HG03108 (cell line): ENCODE results near the gene GLTP.

Experiments used
- ATAC-seq: cut with Tn5 transposase; IDR thresholded peaks from one replicate; pipeline ENCODE4 v1.9.1; 2021; ENCODE audit warnings: moderate library complexity; ENCODE audit not compliant: unreplicated experiment

The GLTP gene

DNA sequence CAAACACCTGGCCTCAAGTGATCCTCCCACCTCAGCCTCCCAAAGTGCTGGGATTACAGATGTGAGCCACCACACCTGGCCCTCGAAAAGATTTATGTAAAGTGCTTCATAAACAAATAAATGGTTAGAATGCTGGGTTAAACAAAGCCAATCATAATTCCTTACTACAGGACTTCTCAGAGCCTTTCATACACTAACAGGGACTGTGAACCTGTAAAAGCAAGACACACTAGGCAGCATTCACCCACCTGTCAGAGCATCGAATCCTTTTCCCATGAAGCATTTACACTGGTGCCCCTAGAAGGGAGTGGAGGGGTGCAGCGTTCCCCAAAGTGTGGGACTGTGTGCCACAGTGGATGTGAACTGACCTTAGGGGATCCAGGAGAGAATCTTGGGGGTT, 76.7 kb downstream of the GLTP start:
- ATAC-seq: no peak

DNA sequence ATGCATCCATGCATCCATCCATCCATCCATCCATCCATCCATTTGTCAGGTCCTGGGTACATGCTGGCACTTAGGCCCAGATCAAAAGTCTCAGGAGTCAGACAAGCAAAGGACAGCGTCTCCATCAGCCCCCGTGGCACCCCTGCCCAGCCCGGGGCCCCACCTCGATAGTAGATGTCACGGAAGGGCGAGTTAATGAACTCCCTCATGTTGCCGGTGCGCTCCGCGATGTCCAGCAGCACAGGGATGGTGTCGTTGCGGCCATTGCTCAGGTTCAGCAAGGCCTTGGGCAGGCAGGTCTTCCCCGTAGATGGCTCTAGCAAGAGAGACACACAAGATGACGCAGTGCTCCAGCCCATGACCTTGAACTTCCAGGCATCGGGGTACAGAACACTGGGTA, 77.5 kb downstream of the GLTP start:
- no peak for ATAC-seq
